GM23248 (cell line): Measurements from ENCODE around the gene RAB3B.

Experiments used
- EZH2 ChIP-seq: fragments of 200-600 bp; sonication (generic); IDR thresholded peaks from 2 replicates; pipeline ENCODE4 v1.6.1; 2018; ENCODE audit warnings: antibody characterized with exemption, mild to moderate bottlenecking; ENCODE audit not compliant: insufficient read depth, poor library complexity, severe bottlenecking
- EZH2phosphoT487 ChIP-seq: fragments of 200-600 bp; sonication (generic); IDR thresholded peaks from 2 replicates; pipeline ENCODE4 v1.6.1; 2018; ENCODE audit warnings: antibody characterized with exemption, moderate library complexity, mild to moderate bottlenecking, low read depth; ENCODE audit not compliant: insufficient read depth

GRCh38 chr1:51915951-51916350 lies 74.5 kb downstream of the RAB3B start:
- no peak for TF ChIP-seq EZH2
- TF ChIP-seq EZH2phosphoT487 = no peak
